ENCODE results near the gene ZNF566. TPM values are rescaled to one million over a fixed set of nuclear protein-coding genes. Genes with fewer than 3 reads are reported as not detected.

The ZNF566 gene
- polyA plus RNA-seq, 1 donor (not counting 4 experiments of a cell fraction or from before 2014, with no cell fraction given): 3.9 TPM

DNA sequence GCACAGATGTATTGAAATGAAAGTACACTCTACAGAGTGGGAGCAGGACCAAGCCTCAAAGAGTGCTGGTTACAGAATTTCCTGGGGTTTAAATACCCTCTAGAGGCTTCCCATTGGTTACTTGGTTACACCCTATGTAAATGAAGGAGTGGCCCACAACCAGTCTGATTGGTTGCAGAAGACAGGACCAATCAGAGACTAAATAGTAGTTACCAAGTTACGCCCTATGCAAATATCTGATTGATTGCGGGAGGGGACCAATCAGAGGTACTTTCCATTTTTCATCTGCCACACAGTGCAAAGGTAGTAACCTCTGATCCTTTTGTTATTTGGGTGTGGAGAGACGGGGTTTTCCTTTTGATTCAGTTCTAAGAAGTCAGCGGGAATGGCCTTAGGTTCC, 65.4 kb downstream of the ZNF566 start:
- Histone ChIP-seq H3K27me3 (ENCODE audit: control insufficient read depth, extremely low read depth, insufficient read depth, low read length) (peaks cover 7% of the 10 kb centered on the region), H3K9me3 (ENCODE audit: control insufficient read depth, low read depth, low read length) (peaks cover 7% of the 10 kb centered on the region), H3K27ac (ENCODE audit: control insufficient read depth, insufficient read depth, low read length) (no peak overlapping the region), H4K20me1 (ENCODE audit: control insufficient read depth, extremely low read depth, insufficient read depth, low read length) (no peaks in the 10 kb centered on the region), H3K4me1 (ENCODE audit: control insufficient read depth, extremely low read depth, insufficient read depth, low read length) (no peaks in the 10 kb centered on the region), H3K9me1 (ENCODE audit: control insufficient read depth, extremely low read depth, insufficient read depth, low read length) (no peaks in the 10 kb centered on the region), H2AFZ (ENCODE audit: control insufficient read depth, low read length) (no peak overlapping the region), H3K9ac (ENCODE audit: control insufficient read depth, extremely low read depth, insufficient read depth, low read length) (no peak overlapping the region), H3K36me3 (ENCODE audit: control insufficient read depth in 2 of 2, extremely low read depth in 1 of 2, insufficient read depth in 2 of 2, low read length in 2 of 2) (no peaks in the 10 kb centered on the region), H3K79me2 (ENCODE audit: control insufficient read depth, insufficient read depth, low read length) (no peaks in the 10 kb centered on the region), H3K4me3 (ENCODE audit: control insufficient read depth in 2 of 3, extremely low read depth in 1 of 3, insufficient read depth in 2 of 3, low read depth in 1 of 3, low read length in 3 of 3) (no peak overlapping the region), H3K4me2 (ENCODE audit: control insufficient read depth, extremely low read depth, insufficient read depth, low read depth, low read length) (no peak overlapping the region)
- TF ChIP-seq, protein P1, sequence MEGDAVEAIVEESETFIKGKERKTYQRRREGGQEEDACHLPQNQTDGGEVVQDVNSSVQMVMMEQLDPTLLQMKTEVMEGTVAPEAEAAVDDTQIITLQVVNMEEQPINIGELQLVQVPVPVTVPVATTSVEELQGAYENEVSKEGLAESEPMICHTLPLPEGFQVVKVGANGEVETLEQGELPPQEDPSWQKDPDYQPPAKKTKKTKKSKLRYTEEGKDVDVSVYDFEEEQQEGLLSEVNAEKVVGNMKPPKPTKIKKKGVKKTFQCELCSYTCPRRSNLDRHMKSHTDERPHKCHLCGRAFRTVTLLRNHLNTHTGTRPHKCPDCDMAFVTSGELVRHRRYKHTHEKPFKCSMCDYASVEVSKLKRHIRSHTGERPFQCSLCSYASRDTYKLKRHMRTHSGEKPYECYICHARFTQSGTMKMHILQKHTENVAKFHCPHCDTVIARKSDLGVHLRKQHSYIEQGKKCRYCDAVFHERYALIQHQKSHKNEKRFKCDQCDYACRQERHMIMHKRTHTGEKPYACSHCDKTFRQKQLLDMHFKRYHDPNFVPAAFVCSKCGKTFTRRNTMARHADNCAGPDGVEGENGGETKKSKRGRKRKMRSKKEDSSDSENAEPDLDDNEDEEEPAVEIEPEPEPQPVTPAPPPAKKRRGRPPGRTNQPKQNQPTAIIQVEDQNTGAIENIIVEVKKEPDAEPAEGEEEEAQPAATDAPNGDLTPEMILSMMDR (optimal IDR thresholded peaks at IDR 0.05 in 1 of 3, IDR thresholded peaks at IDR 0.05 in 1 of 3, conservative IDR thresholded peaks at IDR 0.05 in 1 of 3; ENCODE audit: extremely low read depth in 1 of 3, insufficient read depth in 2 of 3, low read length in 3 of 3): no peak
- no peak for TF ChIP-seq EZH2 (IDR thresholded peaks at IDR 0.05; ENCODE audit: low read length)
- dilution Hi-C loops (cut with MboI; ENCODE audit: extremely low pct_ligation_motif_present, low sequenced_read_pairs): no loop called here
- FAIRE-seq (no peak), DNase-seq (ENCODE audit: low read depth, low spot score) (no peak)

DNA sequence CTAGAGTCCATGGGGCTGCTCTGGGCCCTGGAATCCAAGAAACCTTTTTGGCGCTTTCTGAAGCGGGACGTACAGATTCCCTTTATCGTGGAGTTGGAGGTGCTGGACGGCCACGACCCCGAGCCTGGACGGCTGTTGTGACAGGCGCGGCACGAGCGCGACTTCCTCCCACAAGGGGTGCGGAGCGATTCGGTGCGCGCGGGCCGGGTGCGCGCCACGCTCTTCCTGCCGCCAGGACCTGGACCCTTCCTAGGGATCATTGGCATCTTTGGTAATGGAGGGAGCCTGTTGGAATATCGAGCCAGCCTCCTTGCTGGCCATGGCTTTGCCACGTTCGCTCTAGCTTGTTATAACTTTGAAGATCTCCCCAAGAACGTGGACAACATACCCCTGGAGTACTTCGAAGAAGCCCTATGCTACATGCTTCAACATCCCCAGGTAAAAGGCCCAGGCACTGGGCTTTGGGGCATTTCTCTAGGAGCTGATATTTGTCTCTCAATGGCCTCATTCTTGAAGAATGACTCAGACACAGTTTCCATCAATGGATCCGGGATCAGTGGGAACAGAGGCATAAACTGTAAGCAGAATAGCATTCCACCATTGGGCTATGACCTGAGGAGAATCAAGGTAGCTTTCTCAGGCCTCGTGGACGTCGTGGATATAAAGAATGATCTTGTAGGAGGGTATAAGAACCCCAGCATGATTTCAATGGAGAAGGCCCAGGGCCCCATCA, 67.4 kb downstream of the ZNF566 start:
- H2AFZ ChIP-seq (ENCODE audit: control insufficient read depth, low read length): peak overlapping the region; percentile 37
- H3K9me1 ChIP-seq (ENCODE audit: control insufficient read depth, extremely low read depth, insufficient read depth, low read length): no peaks in the 10 kb centered on the region
- TF ChIP-seq EZH2 (IDR thresholded peaks at IDR 0.05; ENCODE audit: low read length): no peak
- TF ChIP-seq, protein P1 (optimal IDR thresholded peaks at IDR 0.05 in 1 of 3, IDR thresholded peaks at IDR 0.05 in 1 of 3, conservative IDR thresholded peaks at IDR 0.05 in 1 of 3; ENCODE audit: extremely low read depth in 1 of 3, insufficient read depth in 2 of 3, low read length in 3 of 3): no peak
- no peaks in the 10 kb centered on the region for H3K36me3 ChIP-seq (ENCODE audit: control insufficient read depth in 2 of 2, extremely low read depth in 1 of 2, insufficient read depth in 2 of 2, low read length in 2 of 2)
- no peak for DNase-seq (ENCODE audit: low read depth, low spot score)
- dilution Hi-C loops (cut with MboI; ENCODE audit: extremely low pct_ligation_motif_present, low sequenced_read_pairs): no loop called here
- FAIRE-seq: peak; percentile 39
- H3K79me2 ChIP-seq (ENCODE audit: control insufficient read depth, insufficient read depth, low read length): peaks cover 11% of the 10 kb centered on the region
- H3K9ac ChIP-seq (ENCODE audit: control insufficient read depth, extremely low read depth, insufficient read depth, low read length): no peak overlapping the region
- H3K27ac ChIP-seq (ENCODE audit: control insufficient read depth, insufficient read depth, low read length): no peak overlapping the region
- H3K4me3 ChIP-seq (ENCODE audit: control insufficient read depth in 2 of 3, extremely low read depth in 1 of 3, insufficient read depth in 2 of 3, low read depth in 1 of 3, low read length in 3 of 3): peak overlapping the region in 1 of 3 experiments; percentile 27
- H3K4me1 ChIP-seq (ENCODE audit: control insufficient read depth, extremely low read depth, insufficient read depth, low read length): peaks cover 8% of the 10 kb centered on the region
- H3K9me3 ChIP-seq (ENCODE audit: control insufficient read depth, low read depth, low read length): peaks cover 7% of the 10 kb centered on the region
- peaks cover 7% of the 10 kb centered on the region for H3K27me3 ChIP-seq (ENCODE audit: control insufficient read depth, extremely low read depth, insufficient read depth, low read length)
- peak overlapping the region; percentile 37 for H3K4me2 ChIP-seq (ENCODE audit: control insufficient read depth, extremely low read depth, insufficient read depth, low read depth, low read length)
- no peaks in the 10 kb centered on the region for H4K20me1 ChIP-seq (ENCODE audit: control insufficient read depth, extremely low read depth, insufficient read depth, low read length)

All from keratinocyte (primary cell).